HepG2 (cell line): ENCODE results near the gene CBFA2T2. TPM values are rescaled to one million over a fixed set of nuclear protein-coding genes. Genes with fewer than 3 reads are reported as not detected.

Experiments
- DNMT3B ChIP-seq: conservative IDR thresholded peaks from 2 replicates; pipeline ENCODE4 v1.6.1; 2016; ENCODE audit warnings: missing biosample characterization, control low read depth
- ETV6 ChIP-seq: sonication (generic); formaldehyde crosslinking; conservative IDR thresholded peaks from 2 replicates; pipeline ENCODE4 v1.4.0; 2020; ENCODE audit warnings: missing genetic modification reagents
- FOXJ3 ChIP-seq: sonication (generic); formaldehyde crosslinking; IDR thresholded peaks from 2 replicates; pipeline ENCODE4 v1.4.0; 2020; ENCODE audit warnings: missing genetic modification reagents, mild to moderate bottlenecking, borderline replicate concordance
- GTF2F1 ChIP-seq: fragments of 150-350 bp; IDR thresholded peaks from 2 replicates; pipeline ENCODE4 v1.6.1; 2014; ENCODE audit warnings: low read length
- HOXA5 ChIP-seq: sonication (generic); formaldehyde crosslinking; IDR thresholded peaks from 2 replicates; pipeline ENCODE4 v1.4.0; 2020; ENCODE audit warnings: missing genetic modification reagents
- IRF2 ChIP-seq: IDR thresholded peaks from 2 replicates; pipeline ENCODE4 v1.6.1; 2018; ENCODE audit warnings: missing genetic modification reagents, missing compliant biosample characterization
- NCOA2 ChIP-seq: sonication (generic); formaldehyde crosslinking; IDR thresholded peaks from 2 replicates; pipeline ENCODE4 v1.8.0; 2022; ENCODE audit warnings: inconsistent platforms
- NFE2 ChIP-seq: sonication (generic); formaldehyde crosslinking; IDR thresholded peaks from 2 replicates; pipeline ENCODE4 v1.4.0; 2020; ENCODE audit warnings: missing genetic modification reagents
- RCOR2 ChIP-seq: IDR thresholded peaks from 2 replicates; pipeline ENCODE4 v1.6.1; 2016; ENCODE audit warnings: missing biosample characterization, missing genetic modification reagents
- THAP11 ChIP-seq: IDR thresholded peaks from 2 replicates; pipeline ENCODE4 v1.6.1; 2016; ENCODE audit warnings: missing biosample characterization, missing genetic modification reagents
- ZKSCAN5 ChIP-seq: sonication (generic); formaldehyde crosslinking; IDR thresholded peaks from 2 replicates; pipeline ENCODE4 v1.5.1; 2020; ENCODE audit warnings: mild to moderate bottlenecking, missing genetic modification reagents
- ZKSCAN8 ChIP-seq: IDR thresholded peaks from 2 replicates; pipeline ENCODE4 v1.6.1; 2016; ENCODE audit warnings: borderline replicate concordance, missing genetic modification reagents, missing compliant biosample characterization
- ZNF570 ChIP-seq: sonication (generic); formaldehyde crosslinking; IDR thresholded peaks from 2 replicates; pipeline ENCODE4 v1.4.0; 2020; ENCODE audit warnings: mild to moderate bottlenecking, missing genetic modification reagents, borderline replicate concordance
- ZNF619 ChIP-seq: sonication (generic); formaldehyde crosslinking; IDR thresholded peaks from 2 replicates; pipeline ENCODE4 v1.4.0; 2020; ENCODE audit warnings: mild to moderate bottlenecking, missing genetic modification reagents
- ZZZ3 ChIP-seq: sonication (generic); formaldehyde crosslinking; IDR thresholded peaks from 2 replicates; pipeline ENCODE4 v1.4.0; 2020; ENCODE audit warnings: missing genetic modification reagents, mild to moderate bottlenecking, borderline replicate concordance
- polyA plus RNA-seq, 8 experiments: library from polyadenylated mRNA; depleted of rRNA in 3 of 8; stranded (reverse) in 7 of 8; unstranded in 1 of 8; fragments of >200 nt; fragmentation: Illumina TruSeq in 4 of 8; extraction: Trizol in 4 of 8; gene quantifications; 2 replicates each; pipeline versions ENCODE4 v1.2.1 to v1.2.3, GENCODE V29; 2011 to 2016; ENCODE audit warnings: low read depth in 4 of 8, missing spikeins in 1 of 8, mixed read lengths in 1 of 8; ENCODE audit not compliant: insufficient read depth in 1 of 8
- total RNA-seq, 5 experiments: library from RNA; depleted of rRNA; stranded (reverse); fragments of >200 nt; fragmentation: Illumina TruSeq; extraction: Trizol; gene quantifications; 2 replicates each; pipeline ENCODE4 v1.2.3, GENCODE V29; 2016; ENCODE audit warnings: low read depth in 1 of 5
- TF ChIP-seq, protein P1 (sequence below): sonication (generic); formaldehyde crosslinking; IDR thresholded peaks from 2 replicates; pipeline ENCODE4 v1.4.0; 2020; ENCODE audit warnings: missing genetic modification reagents
- TF ChIP-seq, protein P2 (sequence below): IDR thresholded peaks from 2 replicates; pipeline ENCODE4 v1.6.1; 2016; ENCODE audit warnings: missing compliant biosample characterization, missing genetic modification reagents, borderline replicate concordance
- TF ChIP-seq, protein P3 (sequence below): sonication (generic); formaldehyde crosslinking; IDR thresholded peaks from 2 replicates; pipeline ENCODE4 v1.4.0; 2020; ENCODE audit warnings: mild to moderate bottlenecking, missing genetic modification reagents
- TF ChIP-seq, protein P4 (sequence below): sonication (generic); formaldehyde crosslinking; IDR thresholded peaks from 2 replicates; pipeline ENCODE4 v1.5.0; 2020; ENCODE audit warnings: mild to moderate bottlenecking, missing genetic modification reagents, borderline replicate concordance
- TF ChIP-seq, protein P5 (sequence below): sonication (generic); formaldehyde crosslinking; IDR thresholded peaks from 2 replicates; pipeline ENCODE4 v1.4.0; 2020; ENCODE audit warnings: missing genetic modification reagents; ENCODE audit errors: not compliant biosample characterization
- TF ChIP-seq, protein P6 (sequence below): sonication (generic); formaldehyde crosslinking; IDR thresholded peaks from 2 replicates; pipeline ENCODE4 v1.4.0; 2020; ENCODE audit warnings: missing genetic modification reagents
- TF ChIP-seq, protein P7 (sequence below): sonication (generic); formaldehyde crosslinking; IDR thresholded peaks from 2 replicates; pipeline ENCODE4 v1.5.0; 2020; ENCODE audit warnings: missing genetic modification reagents

CBFA2T2 gene
- total and polyA plus RNA-seq, 2 of the 13 experiments (the other 11 are each of a cell fraction or from before 2014, with no cell fraction given): 6.3 to 21.2 TPM

DNA sequence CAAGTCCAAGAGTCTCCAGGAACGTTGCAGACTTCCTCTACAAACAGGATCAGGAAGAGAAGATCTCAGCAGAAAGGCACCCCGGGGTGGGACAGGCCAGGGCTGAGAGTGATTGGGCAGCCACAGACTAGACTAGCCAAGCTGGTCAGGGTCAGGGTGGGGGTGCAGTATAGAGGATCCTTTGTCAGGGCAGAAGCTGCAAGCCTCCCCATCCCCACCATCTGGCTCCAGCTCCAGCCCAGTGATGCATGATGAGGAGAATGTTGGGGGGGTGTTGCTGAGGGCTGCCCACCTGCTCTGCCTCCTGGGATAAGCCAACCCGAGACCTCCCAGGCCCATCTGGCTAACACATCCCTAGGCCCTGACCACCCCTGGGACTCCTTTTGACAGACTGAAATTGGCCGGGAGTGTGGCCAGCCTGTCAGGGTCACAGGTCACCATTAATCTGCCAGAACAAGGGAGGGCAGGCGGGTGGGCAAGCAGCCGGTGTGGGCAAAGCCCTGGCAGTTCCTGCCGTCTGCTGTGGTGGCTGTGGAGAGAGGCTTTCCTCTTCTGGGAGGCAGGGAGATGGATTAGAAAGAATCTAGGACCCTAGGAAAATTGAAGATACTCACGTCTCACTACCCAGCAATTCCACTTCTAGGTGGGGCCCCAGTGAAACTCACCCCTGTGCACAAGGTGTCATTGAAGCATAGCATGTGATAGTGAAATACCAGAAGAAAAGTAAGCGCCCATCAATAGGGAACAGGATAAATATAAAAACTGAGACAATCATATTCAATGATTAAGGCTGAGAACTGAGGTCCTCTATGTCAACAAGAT, 24.2 kb upstream of the CBFA2T2 start (continued):
- TF ChIP-seq, protein P1, sequence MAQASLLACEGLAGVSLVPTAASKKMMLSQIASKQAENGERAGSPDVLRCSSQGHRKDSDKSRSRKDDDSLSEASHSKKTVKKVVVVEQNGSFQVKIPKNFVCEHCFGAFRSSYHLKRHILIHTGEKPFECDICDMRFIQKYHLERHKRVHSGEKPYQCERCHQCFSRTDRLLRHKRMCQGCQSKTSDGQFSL: peak; percentile 95
- no peak for TF ChIP-seq HOXA5 (CRISPR knock-in tag)
- TF ChIP-seq, protein P2, sequence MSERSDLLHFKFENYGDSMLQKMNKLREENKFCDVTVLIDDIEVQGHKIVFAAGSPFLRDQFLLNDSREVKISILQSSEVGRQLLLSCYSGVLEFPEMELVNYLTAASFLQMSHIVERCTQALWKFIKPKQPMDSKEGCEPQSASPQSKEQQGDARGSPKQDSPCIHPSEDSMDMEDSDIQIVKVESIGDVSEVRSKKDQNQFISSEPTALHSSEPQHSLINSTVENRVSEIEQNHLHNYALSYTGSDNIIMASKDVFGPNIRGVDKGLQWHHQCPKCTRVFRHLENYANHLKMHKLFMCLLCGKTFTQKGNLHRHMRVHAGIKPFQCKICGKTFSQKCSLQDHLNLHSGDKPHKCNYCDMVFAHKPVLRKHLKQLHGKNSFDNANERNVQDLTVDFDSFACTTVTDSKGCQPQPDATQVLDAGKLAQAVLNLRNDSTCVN (CRISPR knock-in tag): no peak
- no peak for TF ChIP-seq ZKSCAN5 (CRISPR knock-in tag)
- TF ChIP-seq NCOA2 (CRISPR knock-in tag): no peak
- TF ChIP-seq, protein P3, sequence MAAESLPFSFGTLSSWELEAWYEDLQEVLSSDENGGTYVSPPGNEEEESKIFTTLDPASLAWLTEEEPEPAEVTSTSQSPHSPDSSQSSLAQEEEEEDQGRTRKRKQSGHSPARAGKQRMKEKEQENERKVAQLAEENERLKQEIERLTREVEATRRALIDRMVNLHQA (CRISPR knock-in tag): no peak
- no peak for TF ChIP-seq GTF2F1
- TF ChIP-seq, protein P4, sequence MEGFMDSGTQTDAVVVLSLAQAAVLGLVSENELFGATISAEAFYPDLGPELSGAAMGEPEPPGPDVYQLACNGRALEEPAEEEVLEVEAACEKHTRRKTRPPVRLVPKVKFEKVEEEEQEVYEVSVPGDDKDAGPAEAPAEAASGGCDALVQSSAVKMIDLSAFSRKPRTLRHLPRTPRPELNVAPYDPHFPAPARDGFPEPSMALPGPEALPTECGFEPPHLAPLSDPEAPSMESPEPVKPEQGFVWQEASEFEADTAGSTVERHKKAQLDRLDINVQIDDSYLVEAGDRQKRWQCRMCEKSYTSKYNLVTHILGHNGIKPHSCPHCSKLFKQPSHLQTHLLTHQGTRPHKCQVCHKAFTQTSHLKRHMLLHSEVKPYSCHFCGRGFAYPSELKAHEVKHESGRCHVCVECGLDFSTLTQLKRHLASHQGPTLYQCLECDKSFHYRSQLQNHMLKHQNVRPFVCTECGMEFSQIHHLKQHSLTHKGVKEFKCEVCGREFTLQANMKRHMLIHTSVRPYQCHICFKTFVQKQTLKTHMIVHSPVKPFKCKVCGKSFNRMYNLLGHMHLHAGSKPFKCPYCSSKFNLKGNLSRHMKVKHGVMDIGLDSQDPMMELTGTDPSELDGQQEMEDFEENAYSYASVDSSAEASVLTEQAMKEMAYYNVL (CRISPR knock-in tag): no peak
- TF ChIP-seq ETV6 (CRISPR knock-in tag): no peak
- TF ChIP-seq ZZZ3 (CRISPR knock-in tag): no peak
- no peak for TF ChIP-seq NFE2
- TF ChIP-seq IRF2 (CRISPR knock-in tag): no peak
- TF ChIP-seq, protein P5, sequence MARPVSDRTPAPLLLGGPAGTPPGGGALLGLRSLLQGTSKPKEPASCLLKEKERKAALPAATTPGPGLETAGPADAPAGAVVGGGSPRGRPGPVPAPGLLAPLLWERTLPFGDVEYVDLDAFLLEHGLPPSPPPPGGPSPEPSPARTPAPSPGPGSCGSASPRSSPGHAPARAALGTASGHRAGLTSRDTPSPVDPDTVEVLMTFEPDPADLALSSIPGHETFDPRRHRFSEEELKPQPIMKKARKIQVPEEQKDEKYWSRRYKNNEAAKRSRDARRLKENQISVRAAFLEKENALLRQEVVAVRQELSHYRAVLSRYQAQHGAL: no peak
- TF ChIP-seq FOXJ3: no peak
- TF ChIP-seq, protein P6, sequence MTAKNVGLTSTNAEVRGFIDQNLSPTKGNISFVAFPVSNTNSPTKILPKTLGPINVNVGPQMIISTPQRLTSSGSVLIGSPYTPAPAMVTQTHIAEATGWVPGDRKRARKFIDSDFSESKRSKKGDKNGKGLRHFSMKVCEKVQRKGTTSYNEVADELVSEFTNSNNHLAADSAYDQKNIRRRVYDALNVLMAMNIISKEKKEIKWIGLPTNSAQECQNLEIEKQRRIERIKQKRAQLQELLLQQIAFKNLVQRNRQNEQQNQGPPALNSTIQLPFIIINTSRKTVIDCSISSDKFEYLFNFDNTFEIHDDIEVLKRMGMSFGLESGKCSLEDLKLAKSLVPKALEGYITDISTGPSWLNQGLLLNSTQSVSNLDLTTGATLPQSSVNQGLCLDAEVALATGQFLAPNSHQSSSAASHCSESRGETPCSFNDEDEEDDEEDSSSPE (CRISPR knock-in tag): no peak
- TF ChIP-seq, protein P7, sequence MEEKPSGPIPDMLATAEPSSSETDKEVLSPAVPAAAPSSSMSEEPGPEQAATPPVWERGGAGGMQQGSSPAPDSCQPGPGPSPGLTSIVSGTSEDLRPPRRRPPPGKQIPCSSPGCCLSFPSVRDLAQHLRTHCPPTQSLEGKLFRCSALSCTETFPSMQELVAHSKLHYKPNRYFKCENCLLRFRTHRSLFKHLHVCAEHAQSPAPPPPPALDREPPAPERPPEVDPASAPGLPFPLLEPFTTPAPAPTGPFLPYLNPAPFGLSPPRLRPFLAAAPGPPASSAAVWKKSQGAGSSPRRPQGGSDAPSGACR (CRISPR knock-in tag): no peak
- no peak for TF ChIP-seq DNMT3B (CRISPR knock-in tag)
- TF ChIP-seq THAP11: no peak
- TF ChIP-seq ZNF619 (CRISPR knock-in tag): no peak
- no peak for TF ChIP-seq RCOR2 (CRISPR knock-in tag)
- TF ChIP-seq ZKSCAN8 (CRISPR knock-in tag): no peak
- TF ChIP-seq ZNF570 (CRISPR knock-in tag): no peak
